Inferior parietal cortex (tissue), 1 donor: Measurements from ENCODE around the gene PRAME.
"Not testable (repeated sequence)": the region's sequence is repeated elsewhere in the genome, so short reads cannot be mapped to it uniquely, and the experiment has no call there.

Experiments used
- DNase-seq: peaks from one replicate; pipeline ENCODE4 v3.0.0-alpha.2; 2016; ENCODE audit errors: extremely low spot score

The PRAME gene

DNA sequence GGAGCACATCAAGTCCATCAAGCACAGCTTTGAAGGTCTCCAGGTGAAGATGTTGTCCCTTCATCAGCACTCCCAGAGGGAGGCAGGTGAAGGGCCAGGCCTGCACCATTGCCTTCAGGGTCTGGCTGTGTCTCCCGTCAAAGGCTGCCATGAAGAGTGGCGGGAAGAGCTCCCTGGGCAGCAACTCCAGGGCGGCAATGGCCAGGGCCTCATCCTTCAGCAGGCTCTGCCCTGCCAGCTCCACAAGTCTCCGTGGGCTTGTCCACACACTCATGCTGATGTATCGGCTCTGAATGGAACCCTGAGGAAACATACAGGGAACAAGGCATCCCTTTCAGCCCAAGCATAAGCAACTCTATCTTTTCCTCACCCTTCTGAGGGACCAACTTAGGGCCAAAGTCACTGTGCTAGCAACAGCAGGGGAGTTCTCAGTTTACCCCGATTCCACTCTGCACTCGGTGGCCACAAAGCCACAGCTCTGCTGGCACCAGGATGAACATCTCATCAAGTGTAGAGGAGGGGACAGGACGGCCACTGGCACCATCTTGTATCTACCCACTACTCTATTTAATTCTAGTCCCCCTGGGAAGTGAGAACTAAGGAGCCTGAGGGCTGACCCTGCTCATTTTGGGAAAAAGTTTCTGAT, 8.2 kb downstream of the PRAME start:
- no peak for DNase-seq

DNA sequence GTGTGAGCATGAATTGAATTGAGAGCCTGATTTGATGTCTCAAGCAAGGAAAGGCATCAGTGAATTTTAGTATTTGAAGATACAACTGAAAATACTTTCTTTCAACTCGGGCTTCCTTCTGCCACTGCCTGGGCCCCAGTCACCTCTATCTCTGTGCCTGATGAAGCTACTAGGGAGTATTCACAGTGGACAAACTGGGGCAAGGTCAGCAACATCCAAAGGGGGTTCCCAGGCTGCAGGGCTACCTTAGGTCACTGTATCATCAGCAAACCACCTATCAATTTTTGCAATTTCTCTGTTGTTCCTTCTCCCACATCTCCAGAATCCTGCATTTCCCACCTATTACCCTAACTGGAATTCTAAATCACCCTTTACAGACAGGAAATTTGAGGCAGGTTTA, 10.2 kb downstream of the PRAME start:
- DNase-seq: no peak

DNA sequence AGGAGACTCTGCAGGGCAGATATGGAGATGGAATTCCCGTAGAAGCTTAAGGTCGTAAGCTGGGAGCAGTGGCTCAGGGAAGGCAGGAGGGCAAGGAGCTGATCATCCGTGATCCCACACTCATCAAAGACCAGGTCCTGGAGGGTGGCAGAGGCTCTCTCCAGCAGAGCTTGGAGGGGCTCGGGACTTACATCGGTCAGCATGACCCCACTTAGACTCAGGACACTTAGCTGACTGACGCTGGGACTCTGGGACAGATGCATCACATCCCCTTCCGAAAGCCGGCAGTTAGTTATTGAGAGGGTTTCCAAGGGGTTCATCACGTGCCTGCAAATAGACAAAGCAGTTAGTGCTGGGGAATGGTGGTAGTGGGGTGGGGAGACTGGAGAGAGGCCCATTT, 10.7 kb downstream of the PRAME start:
- DNase-seq: no peak

DNA sequence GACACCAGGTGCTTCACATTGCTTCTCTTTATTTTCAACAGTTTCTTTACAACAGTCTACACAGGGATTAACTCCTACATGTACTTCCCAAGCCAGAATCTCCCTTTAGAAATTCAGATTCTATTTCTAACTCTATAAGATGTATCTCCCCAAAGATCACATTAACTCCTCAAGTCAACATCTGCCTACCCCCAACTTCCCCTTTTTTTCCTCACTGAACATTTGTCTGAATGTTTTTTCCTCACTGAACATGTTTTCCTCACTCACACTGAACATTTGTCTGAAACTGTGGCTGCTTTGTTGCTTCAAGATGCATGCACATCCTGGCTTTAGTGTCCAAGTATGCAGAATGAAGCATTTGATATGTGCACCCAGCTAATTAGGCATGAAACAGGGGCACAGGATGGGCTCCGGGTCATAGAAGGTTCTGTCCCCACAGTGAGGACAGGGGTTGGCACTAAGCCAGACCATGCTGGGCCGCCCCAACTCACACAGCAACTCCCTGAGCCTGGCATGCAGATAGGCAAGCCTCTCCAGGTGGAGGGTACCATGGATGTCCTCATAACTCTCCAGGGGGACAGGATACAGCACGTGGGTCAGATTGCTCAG, 11.3 kb downstream of the PRAME start:
- DNase-seq: no peak

DNA sequence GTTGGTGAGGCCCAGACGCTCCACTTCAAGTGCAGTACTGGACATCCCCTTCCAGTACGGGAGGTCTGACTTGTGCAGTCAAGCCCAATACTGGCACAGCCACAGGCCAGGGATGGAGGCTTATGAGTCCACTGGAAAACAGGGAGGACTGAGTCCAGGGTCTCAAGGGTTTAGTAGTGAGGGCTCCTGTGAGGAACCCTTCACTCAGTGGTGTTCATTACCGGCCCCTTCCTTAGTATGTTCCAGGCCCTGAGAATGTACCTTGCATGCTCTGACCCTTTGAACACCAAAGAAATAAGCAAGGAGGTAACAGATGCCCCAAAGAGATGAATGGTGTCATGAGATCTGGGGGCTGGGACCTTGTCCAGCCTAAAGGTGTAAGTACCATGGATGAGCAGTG, 11.8 kb downstream of the PRAME start:
- DNase-seq: no peak

DNA sequence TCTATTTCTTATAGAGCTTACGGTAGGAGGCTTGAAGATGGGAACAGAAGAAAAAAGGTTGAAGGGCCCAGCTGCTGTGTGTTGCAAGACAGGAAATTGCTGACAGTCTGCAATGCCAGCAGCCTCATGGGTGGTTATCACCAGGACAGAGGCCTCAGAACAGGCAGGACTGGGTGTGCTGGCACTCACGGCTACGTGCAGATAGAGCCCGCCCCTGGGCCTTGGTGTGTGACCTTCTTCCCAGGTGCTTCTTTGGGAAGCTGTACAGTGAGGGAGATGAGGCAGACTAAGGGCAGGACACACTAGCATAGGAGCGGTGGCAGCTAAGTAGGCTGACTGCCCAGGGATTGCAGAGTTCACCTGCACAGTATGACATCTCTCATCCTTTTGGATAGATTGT, 12.6 kb downstream of the PRAME start:
- no peak for DNase-seq

DNA sequence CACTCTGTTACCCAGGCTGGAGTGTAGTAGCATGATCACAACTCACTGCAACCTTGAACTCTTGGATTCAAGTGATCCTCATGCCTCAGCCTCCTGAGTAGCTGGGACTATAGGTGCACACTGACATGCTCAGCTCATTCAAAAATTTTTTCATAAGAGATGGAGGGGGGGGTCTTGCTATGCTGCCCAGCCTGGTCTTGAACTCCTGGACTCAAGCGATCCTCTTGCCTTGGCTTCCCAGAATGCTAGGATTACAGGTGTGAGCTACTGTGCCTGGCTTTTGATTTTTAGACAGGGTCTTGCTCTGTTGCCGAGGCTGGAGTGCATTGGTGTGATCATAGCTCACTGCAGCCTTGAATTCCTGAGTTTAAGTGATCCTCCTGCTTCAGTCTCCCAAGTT, 14.0 kb downstream of the PRAME start:
- no peak for DNase-seq

DNA sequence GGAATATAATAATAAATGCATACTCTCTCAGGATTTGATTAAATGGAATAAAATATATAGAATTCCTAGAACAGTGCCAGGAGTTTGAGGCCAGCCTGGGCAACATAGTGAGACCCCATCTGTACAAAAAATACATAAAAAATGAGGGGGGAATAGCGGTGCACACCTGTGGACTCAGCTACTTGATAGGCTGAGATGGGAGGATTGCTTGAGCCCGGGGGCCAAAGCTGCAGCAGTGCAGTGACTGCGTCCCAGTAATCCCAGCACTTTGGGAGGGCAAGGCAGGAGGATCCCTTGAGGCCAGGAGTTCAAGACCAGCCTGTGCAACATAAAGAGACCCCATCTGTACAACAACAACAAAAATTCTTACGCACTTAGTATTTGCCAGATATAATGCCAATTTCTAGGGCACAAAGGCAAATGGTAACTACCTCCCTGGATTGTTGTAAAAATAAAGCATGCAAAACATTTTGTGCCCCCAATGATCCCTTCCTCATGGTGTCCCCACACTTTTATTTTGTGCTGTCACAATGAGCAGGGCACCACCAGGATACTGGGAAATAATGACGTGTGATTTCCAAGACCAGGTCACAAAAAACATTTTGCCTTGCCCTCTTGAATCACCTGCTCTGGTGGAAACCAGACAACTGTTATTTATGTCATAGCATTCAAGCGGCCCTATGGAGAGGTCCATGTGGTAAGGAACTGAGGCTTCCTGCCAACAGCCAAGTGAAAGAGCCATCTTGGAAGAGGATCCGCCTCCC, 20.7 kb downstream of the PRAME start:
- DNase-seq: no peak

DNA sequence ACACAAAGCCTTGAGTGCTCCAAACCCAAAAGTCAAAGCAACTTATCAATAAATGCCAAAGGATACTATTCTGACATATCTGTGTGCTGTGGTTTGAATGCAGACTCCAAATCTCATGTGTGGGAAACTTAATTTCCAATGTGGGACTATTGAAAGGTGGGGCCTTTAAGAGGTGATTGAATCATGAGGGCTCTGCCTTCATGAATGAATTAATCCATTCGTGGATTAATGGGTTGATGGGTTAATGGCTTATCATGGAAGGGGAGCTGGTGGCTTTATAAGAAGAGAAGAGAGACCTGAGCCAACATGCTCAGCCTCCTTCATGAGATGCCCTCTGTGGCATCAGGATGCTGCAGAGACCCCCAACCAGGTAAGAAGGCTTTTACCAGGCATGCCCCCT, 22.1 kb downstream of the PRAME start:
- DNase-seq: no peak

DNA sequence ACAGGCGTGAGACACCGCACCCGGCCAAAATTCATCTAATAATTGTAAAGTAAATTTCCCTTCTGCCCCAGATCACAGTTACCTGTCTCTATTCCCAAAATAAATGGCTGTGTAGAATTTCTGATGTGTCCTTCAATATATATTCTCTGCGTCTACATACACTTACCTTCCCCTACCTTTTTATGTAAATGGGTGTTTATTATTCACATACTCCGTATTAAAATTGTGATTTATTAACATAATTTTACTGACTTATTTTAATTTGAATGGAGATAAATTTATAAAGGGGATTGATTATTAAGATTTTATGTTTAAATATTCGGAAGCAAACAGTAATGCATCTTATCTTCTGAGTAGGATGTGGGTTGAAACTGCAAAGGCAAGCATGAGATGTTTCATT, 22.6 kb downstream of the PRAME start:
- no peak for DNase-seq

DNA sequence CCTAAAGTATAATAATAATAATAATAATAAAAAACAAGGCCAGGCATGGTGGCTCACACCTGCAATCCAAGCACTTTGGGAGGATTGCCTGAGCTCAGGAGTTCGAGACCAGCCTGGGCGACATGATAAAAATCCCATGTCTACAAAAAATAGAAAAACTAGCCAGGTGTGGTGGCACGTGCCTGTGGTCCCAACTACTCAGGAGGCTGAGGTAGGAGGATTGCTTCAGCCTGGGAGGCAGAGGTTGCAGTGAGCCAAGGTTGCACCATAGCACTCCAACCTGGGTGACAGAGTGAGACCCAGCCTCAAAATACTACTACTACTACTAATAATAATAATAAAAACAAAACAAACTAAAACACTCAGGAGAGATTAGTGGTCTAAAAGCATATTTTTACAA, 23.4 kb downstream of the PRAME start:
- DNase-seq: no peak

DNA sequence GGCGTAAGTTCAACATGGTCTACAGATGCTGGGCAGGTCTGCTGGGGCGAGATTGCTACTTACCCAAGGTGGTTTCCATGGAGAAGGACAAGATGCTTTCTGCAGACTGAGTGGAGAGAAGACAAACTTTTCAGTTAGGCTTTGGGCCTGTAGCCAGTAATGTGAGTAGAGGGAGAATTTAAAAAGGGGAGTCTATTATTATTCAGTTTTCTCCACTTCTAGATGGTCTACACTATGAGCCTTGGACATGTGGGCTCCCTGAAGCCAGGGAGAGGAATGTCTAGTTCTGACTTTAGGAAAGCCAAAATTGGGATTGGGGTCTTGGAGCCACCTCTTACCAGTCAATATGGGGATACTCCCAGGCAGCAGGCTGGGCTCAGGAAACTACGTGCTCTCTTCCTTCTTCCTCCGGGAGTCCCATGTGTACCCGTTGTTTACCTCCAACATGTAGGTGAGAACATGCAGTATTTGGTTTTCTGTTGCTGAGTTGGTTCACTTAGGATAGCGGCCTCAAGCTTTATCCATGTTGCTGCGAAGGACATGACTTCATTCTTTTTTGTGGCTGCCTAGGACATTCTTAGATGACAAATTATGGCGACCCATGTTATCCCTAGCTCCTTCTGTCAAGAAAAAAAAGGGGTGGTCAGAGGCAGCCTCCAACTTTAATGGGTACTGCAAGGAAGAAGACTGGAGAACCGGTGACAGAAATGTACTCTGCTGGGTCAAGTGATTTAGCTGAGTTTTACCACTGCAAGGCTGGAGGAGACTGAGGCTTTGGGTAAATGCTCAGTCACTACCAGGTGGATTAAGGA, 24.3 kb downstream of the PRAME start:
- DNase-seq: no peak

DNA sequence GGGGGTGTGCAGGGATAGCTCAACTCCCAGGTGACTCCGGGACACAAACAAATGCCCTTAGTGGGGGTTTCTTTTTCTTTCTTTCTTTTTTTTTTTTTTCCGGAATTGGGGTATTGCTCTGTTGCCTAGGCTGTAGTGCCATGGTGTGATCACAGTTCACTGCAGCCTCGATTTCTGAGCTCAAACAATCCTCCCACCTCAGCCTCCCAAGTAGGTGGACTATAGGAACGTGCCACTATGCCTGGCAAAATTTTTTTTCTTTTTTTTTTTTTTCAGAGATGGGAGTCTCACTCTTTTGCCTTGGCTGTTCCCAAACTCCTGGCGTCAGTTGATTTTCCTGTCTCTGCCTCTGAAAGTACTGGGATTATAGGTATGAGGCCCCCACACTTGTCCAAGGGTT, 25.2 kb downstream of the PRAME start:
- no peak for DNase-seq

DNA sequence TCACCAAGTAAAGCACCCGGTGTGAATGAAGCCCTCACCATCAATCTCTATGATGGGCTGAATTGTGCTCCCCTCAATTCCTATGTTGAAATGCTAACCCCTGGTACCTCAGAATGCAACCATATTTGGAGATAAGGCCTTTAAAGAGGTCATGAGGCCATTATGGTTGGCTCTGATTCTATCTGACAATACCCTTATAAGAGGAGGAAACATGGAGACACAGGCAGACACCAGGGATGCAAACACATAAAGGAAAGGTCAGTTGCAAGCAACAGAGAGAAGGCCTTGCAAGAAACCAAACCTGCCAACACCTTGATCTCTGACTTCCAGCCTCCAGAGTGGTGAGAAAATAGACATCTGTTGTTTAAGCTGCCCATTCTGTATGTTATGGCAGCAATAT, 25.6 kb downstream of the PRAME start:
- no peak for DNase-seq

DNA sequence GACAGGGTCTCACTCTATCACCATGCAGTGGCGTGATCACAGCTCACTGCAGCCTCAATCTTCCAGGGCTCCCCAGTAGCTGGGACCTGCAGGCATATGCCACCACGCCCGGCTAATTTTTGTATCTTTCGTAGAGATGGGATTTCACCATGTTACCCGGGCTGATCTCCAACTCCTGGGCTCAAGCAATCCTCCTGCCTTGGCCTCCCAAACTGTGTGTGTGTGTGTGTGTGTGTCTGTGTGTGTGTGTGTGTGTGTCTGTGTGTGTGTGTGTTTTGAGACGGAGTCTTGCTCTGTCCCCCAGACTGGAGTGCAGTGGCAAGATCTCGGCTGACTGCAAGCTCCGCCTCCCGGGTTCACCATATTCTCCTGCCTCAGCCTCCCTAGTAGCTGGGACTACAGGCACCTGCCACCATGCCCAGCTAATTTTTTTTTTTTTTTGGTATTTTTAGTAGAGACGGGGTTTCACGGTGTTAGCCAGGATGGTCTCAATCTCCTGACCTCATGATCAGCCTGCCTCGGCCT, 26.5 kb downstream of the PRAME start:
- DNase-seq: not testable (repeated sequence)

DNA sequence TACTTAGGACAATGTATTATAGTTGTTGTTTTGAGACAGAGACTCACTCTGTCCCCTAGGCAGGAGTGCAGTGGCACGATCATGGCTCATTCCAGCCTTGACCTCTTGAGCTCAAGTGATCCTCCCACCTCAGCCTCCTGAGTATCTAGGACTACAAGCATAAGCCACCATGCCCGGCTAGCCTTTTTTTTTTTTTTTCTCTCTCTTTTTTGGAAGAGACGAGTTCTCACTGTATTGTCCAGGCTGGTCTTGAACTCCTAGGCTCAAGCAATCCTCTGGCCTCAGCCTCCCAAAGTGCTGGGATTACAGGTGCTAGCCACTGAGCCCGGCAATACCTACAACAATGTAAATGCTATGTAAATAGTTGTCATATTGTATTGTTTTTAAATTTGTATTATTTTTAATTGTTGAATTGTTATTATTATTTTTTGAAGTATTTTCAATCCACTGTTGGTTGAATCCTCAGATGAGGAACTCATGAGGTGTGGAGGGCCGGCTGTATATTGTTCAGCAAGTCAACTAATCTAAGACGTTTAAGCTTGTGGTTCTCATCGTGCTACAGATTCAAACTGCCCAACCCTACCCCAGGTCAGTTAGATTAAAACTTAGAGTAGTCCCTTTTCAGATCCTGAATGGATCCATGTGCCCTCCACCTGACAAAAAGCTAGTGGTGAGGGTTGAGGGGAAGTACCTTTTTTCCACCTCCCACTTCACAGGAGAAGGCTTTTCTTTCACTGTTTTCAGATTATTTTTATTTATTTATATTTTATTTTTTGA, 27.1 kb downstream of the PRAME start:
- DNase-seq: no peak

DNA sequence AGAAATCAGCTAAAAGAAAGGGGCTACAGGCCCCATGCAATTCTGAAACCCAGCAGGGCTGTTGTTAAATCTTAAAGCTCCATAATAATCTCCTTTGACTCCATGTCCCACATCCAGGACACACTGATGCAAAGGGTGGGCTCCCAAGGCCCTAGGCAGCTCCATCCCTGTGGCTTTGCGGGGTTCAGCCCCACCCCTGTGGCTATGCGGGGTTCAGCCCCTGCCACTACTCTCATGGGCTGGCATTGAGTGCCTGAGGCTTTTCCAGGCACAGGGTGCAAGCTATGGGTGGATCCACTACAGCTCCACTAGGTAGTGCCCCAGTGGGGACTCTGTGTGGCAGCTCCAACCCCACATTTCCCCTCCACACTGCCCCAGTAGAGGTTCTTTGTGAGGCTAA, 30.3 kb downstream of the PRAME start:
- DNase-seq: no peak

DNA sequence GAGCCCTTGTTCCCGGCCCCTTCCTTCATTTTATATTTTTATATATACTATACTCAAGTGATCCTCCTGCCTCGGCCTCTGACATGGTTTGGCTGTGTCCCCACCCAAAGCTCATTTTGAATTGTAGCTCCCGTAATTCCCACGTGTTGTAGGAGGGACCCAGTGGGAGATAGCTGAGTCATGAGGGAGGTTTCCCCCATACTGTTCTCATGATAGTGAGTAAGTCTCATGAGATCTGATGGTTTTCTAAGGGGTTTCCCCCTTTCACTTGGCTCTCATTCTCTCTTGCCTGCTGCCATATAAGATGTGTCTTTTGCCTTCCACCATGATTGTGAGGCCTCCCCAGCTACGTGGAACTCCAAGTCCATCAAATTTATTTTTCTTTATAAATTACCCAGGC, 31.8 kb downstream of the PRAME start:
- DNase-seq: no peak

DNA sequence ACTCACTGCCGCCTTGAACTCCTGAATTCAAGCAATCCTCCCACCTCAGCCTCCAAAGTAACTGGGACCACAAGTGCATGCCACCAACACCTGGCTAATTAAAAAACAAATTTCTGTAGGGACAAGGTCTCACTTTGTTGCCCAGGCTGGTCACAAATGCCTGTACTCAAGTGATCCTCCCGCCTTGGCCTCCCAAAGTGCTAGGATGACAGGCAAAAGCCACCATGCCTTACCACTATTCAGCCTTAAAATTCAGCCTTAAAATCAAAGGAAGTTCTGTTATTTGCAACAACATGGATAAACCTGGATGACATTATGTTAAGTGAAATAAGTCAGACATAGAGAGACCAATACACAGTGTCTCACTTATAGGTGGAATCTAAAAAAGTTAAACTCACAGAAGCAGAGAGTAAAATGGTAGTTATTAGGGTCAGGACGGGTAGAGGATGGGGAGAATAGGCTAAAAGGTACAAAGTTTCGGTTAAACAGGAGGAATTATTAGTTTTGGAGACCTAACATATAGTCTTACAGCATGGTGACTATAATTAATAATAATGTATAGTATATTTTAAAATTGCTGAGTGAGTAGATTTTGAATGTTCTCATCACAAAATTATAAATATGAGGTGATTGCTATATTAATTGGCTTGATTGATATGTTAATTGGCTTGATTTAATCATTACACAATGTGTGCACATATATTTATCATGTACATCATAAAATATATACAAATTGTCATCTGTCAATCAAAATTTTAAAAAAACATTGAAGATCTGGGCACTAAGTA, 32.7 kb downstream of the PRAME start:
- no peak for DNase-seq

DNA sequence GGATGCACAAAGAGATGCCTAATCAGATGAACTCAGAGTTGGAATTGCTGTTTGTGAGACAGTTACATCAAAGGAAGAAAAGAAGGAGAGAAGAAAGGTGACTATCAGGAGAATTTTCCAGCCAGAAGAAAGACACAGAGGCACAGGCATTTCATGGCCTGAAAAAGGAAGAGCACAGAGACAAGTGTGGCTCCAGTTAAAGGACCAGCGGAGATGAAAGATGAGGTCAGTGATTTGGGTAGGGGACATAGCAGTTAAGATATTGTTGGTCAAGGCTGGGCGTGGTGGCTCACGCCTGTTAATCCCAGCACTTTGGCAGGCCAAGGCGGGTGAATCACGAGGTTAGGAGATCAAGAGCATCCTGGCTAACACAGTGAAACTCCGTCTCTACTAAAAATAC, 35.6 kb downstream of the PRAME start:
- DNase-seq: no peak

DNA sequence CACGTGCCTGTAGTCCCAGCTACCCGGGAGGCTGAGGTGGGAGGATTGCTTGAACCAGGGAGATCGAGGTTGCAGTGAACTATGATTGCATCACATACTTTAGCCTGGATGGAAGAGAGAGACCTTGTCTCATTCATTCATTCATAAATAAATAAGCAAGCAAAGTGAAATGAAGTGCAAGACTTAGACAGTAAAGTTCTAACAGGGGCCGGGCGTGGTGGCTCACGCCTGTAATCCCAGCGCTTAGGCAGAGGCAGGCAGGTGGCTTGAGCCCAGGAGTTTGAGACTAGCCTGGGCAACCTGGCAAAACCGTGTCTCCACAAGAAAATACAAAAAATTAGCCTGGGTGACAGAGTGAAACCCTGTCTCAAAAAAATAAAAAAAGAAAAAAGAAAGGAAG, 37.4 kb downstream of the PRAME start:
- DNase-seq: no peak
